ENCODE measurements around the gene NOVA2. TPM values are rescaled to one million over a fixed set of nuclear protein-coding genes. Genes with fewer than 3 reads are reported as not detected.

NOVA2 gene
- total RNA-seq, 6 donors from 2014 or later: 4.7 to 19.0 (median 13.9) TPM

GRCh38 chr19:45959517-45960025, 14.1 kb downstream of the NOVA2 start:
- WGBS, 2 donors: 63 to 74% methylated on average over 8 of the region's 8 CpGs
- Histone ChIP-seq H3K9me3 (no peaks in the 10 kb centered on the region), H3K27me3 (no peaks in the 10 kb centered on the region), H3K36me3 (no peaks in the 10 kb centered on the region), H3K4me1 (peaks cover 24 to 45% (median 36%) of the 10 kb centered on the region in 4 donors), H3K27ac (peak overlapping the region; percentile 74 to 87 (median 80)), H3K4me3 (no peak overlapping the region)
- ATAC-seq (ENCODE audit: low FRiP score in 2 of 2) (no peak), DNase-seq (no peak)
- no peak for TF ChIP-seq POLR2AphosphoS5 (IDR thresholded peaks at IDR 0.05)
- TF ChIP-seq EP300 (IDR thresholded peaks at IDR 0.05): no peak
- TF ChIP-seq POLR2A (IDR thresholded peaks at IDR 0.05): no peak
- TF ChIP-seq CTCF (IDR thresholded peaks at IDR 0.05): no peak

- Histone ChIP-seq H3K27me3 (no peaks in the 10 kb centered on the region), H3K4me3 (no peak overlapping the region), H3K27ac (peak overlapping the region; percentile 74 to 87 (median 80)), H3K4me1 (peaks cover 29 to 51% (median 39%) of the 10 kb centered on the region in 4 donors), H3K36me3 (no peaks in the 10 kb centered on the region), H3K9me3 (no peaks in the 10 kb centered on the region)
- ATAC-seq (ENCODE audit: low FRiP score in 2 of 2) (peak in 1 of 2 donors; percentile 38), DNase-seq (peak in 1 of 2 donors; percentile 30)
- 56 to 62% methylated on average over 12 of the region's 12 CpGs for WGBS, 2 donors
- TF ChIP-seq POLR2A (IDR thresholded peaks at IDR 0.05): no peak
- TF ChIP-seq EP300 (IDR thresholded peaks at IDR 0.05): peak in 2 of 4 donors; percentile 73 to 75
- TF ChIP-seq POLR2AphosphoS5 (IDR thresholded peaks at IDR 0.05): peak; percentile 30 to 36
- TF ChIP-seq CTCF (IDR thresholded peaks at IDR 0.05): no peak
Observed at GRCh38 chr19:45958769-45959516, 14.7 kb downstream of the NOVA2 start.

GRCh38 chr19:45958320-45958719, 15.3 kb downstream of the NOVA2 start:
- H3K4me1 ChIP-seq: peaks cover 35 to 56% (median 45%) of the 10 kb centered on the region in 4 donors
- H3K36me3 ChIP-seq: no peaks in the 10 kb centered on the region
- 77 to 94% methylated on average over 6 of the region's 6 CpGs for WGBS, 2 donors
- H3K27me3 ChIP-seq: no peaks in the 10 kb centered on the region
- TF ChIP-seq POLR2AphosphoS5 (IDR thresholded peaks at IDR 0.05): no peak
- no peak for TF ChIP-seq POLR2A (IDR thresholded peaks at IDR 0.05)
- no peak for TF ChIP-seq CTCF (IDR thresholded peaks at IDR 0.05)
- TF ChIP-seq EP300 (IDR thresholded peaks at IDR 0.05): no peak
- peak overlapping the region; percentile 74 to 87 (median 80) for H3K27ac ChIP-seq
- no peaks in the 10 kb centered on the region for H3K9me3 ChIP-seq
- no peak overlapping the region for H3K4me3 ChIP-seq
- ATAC-seq (ENCODE audit: low FRiP score in 2 of 2) (no peak), DNase-seq (no peak)

GRCh38 chr19:45955905-45956608, 17.6 kb downstream of the NOVA2 start:
- H3K4me1 ChIP-seq: peaks cover 41 to 63% (median 49%) of the 10 kb centered on the region in 4 donors
- no peaks in the 10 kb centered on the region for H3K9me3 ChIP-seq
- DNase-seq (peak in 1 of 2 donors; percentile 57), ATAC-seq (ENCODE audit: low FRiP score in 2 of 2) (peak in 1 of 2 donors; percentile 73)
- H3K4me3 ChIP-seq: no peak overlapping the region
- H3K27me3 ChIP-seq: no peaks in the 10 kb centered on the region
- 26 to 28% methylated on average over 13 of the region's 13 CpGs for WGBS, 2 donors
- peaks cover 0 to 9% (median 0%) of the 10 kb centered on the region in 4 donors for H3K36me3 ChIP-seq
- H3K27ac ChIP-seq: peak overlapping the region; percentile 71 to 83 (median 80)
- TF ChIP-seq CTCF (IDR thresholded peaks at IDR 0.05) (no peak), EP300 (IDR thresholded peaks at IDR 0.05) (peak in 3 of 4 donors; percentile 35 to 84 (median 67)), POLR2AphosphoS5 (IDR thresholded peaks at IDR 0.05) (peak; percentile 62 to 70), POLR2A (IDR thresholded peaks at IDR 0.05) (peak in 1 of 4 donors; percentile 17)
